HEK293 (cell line): Measurements from ENCODE around the gene TMEM203.

Experiments
- CTCF ChIA-PET: fragments of 350-600 bp; formaldehyde crosslinking; extraction: SDS; loops from one replicate; lab custom pipeline; 2021; ENCODE audit warnings: antibody characterized with exemption; lab: Yijun Ruan, JAX
- POLR2A ChIA-PET: fragments of 300-600 bp; formaldehyde crosslinking; extraction: SDS; loops from one replicate; lab custom pipeline; 2020; ENCODE audit warnings: antibody characterized with exemption, inconsistent platforms; lab: Yijun Ruan, JAX
- H3K27ac ChIP-seq: fragments of 200-500 bp; sonication (Bioruptor generic); 2 replicates; pipeline ENCODE4 v1.5.1; 2014; ENCODE audit warnings: low read depth, low read length, control low read depth, inconsistent platforms; ENCODE audit errors: extremely low read depth
- H3K36me3 ChIP-seq, 2 experiments: fragments of 200-500 bp in 1 of 2; sonication (Bioruptor generic) in 1 of 2; 1 replicate in 1 of 2; 2 replicates in 1 of 2; pipeline ENCODE4 v1.5.1; 2014 to 2017; ENCODE audit warnings: inconsistent platforms in 2 of 2, low read length in 2 of 2; ENCODE audit not compliant: control insufficient read depth in 2 of 2, insufficient read depth in 1 of 2
- H3K4me1 ChIP-seq: fragments of 200-500 bp; sonication (Bioruptor generic); 2 replicates; pipeline ENCODE4 v1.5.1; 2014; ENCODE audit warnings: mild to moderate bottlenecking, low read length, inconsistent platforms; ENCODE audit not compliant: control insufficient read depth, insufficient read depth
- H3K4me3 ChIP-seq: 2 replicates; pipeline ENCODE4 v1.5.1; 2011; ENCODE audit warnings: low read depth, mild to moderate bottlenecking, control low read depth, low read length, moderate library complexity
- H3K9me3 ChIP-seq: fragments of 200-500 bp; sonication (Bioruptor generic); 2 replicates; pipeline ENCODE4 v1.5.1; 2014; ENCODE audit warnings: low read depth, low read length, inconsistent platforms; ENCODE audit not compliant: control insufficient read depth, insufficient read depth
- BCL11A ChIP-seq: fragments of 450-650 bp; formaldehyde crosslinking; IDR thresholded peaks from 2 replicates; pipeline ENCODE4 v1.5.1; 2016; ENCODE audit warnings: low read depth, missing biosample characterization, missing genetic modification characterization
- GFI1B ChIP-seq: fragments of 450-650 bp; formaldehyde crosslinking; IDR thresholded peaks from 2 replicates; pipeline ENCODE4 v1.5.1; 2016; ENCODE audit warnings: missing biosample characterization, missing genetic modification characterization
- GLIS1 ChIP-seq: fragments of 450-650 bp; formaldehyde crosslinking; IDR thresholded peaks from 2 replicates; pipeline ENCODE4 v1.5.1; 2016; ENCODE audit warnings: missing biosample characterization, missing genetic modification characterization
- KLF1 ChIP-seq: fragments of 450-650 bp; formaldehyde crosslinking; IDR thresholded peaks from 2 replicates; pipeline ENCODE4 v1.5.1; 2016; ENCODE audit warnings: missing biosample characterization, missing genetic modification characterization
- PATZ1 ChIP-seq: fragments of 450-650 bp; formaldehyde crosslinking; IDR thresholded peaks from 2 replicates; pipeline ENCODE4 v1.5.1; 2016; ENCODE audit warnings: missing biosample characterization, missing genetic modification characterization
- SETDB1 ChIP-seq: IDR thresholded peaks from one replicate; pipeline ENCODE4 v1.6.1; 2017; ENCODE audit warnings: mild to moderate bottlenecking, low read length, moderate library complexity, mixed read lengths; ENCODE audit not compliant: insufficient read length
- ZBTB10 ChIP-seq: fragments of 450-650 bp; formaldehyde crosslinking; IDR thresholded peaks from 2 replicates; pipeline ENCODE4 v1.5.1; 2016; ENCODE audit warnings: missing biosample characterization, missing genetic modification characterization
- ZBTB26 ChIP-seq: fragments of 450-650 bp; formaldehyde crosslinking; optimal IDR thresholded peaks from 2 replicates; pipeline ENCODE3; 2016; ENCODE audit warnings: missing biosample characterization, mild to moderate bottlenecking, missing genetic modification characterization
- ZEB2 ChIP-seq: fragments of 450-650 bp; formaldehyde crosslinking; IDR thresholded peaks from 2 replicates; pipeline ENCODE4 v1.5.1; 2016; ENCODE audit warnings: missing biosample characterization, missing genetic modification characterization
- ZFP69B ChIP-seq: fragments of 450-650 bp; formaldehyde crosslinking; IDR thresholded peaks from 2 replicates; pipeline ENCODE4 v1.5.1; 2016; ENCODE audit warnings: missing biosample characterization, missing genetic modification characterization
- ZNF10 ChIP-seq: fragments of 450-650 bp; formaldehyde crosslinking; IDR thresholded peaks from 2 replicates; pipeline ENCODE4 v1.5.1; 2017; ENCODE audit warnings: missing biosample characterization, missing genetic modification characterization
- ZNF335 ChIP-seq: fragments of 450-650 bp; formaldehyde crosslinking; conservative IDR thresholded peaks from 2 replicates; pipeline ENCODE4 v1.5.1; 2016; ENCODE audit warnings: missing biosample characterization, missing genetic modification characterization
- ZNF366 ChIP-seq: fragments of 450-650 bp; formaldehyde crosslinking; conservative IDR thresholded peaks from 2 replicates; pipeline ENCODE4 v1.5.1; 2016; ENCODE audit warnings: missing biosample characterization, missing genetic modification characterization
- ZNF510 ChIP-seq: fragments of 450-650 bp; formaldehyde crosslinking; IDR thresholded peaks from 2 replicates; pipeline ENCODE4 v1.5.1; 2018; ENCODE audit warnings: mild to moderate bottlenecking, missing genetic modification characterization, missing biosample characterization; ENCODE audit not compliant: insufficient replicate concordance
- ZNF600 ChIP-seq: fragments of 450-650 bp; formaldehyde crosslinking; IDR thresholded peaks from 2 replicates; pipeline ENCODE4 v1.5.1; 2016; ENCODE audit warnings: missing biosample characterization, missing genetic modification characterization
- ZNF692 ChIP-seq: fragments of 450-650 bp; formaldehyde crosslinking; IDR thresholded peaks from 2 replicates; pipeline ENCODE4 v1.5.1; 2016; ENCODE audit warnings: missing biosample characterization, missing genetic modification characterization
- ZXDB ChIP-seq: fragments of 450-650 bp; formaldehyde crosslinking; IDR thresholded peaks from 2 replicates; pipeline ENCODE4 v1.5.1; 2016; ENCODE audit warnings: missing biosample characterization, missing genetic modification characterization

TMEM203 gene

GRCh38 chr9:137201205-137201868 is 4.1 kb downstream of the TMEM203 start:
- CTCF ChIA-PET = interaction anchor here (0.6 to 1.1 kb wide), 6 partner anchors 12 to 413 kb away, joined by 3 to 5 read pairs (median 3); partner anchors contain the start of genes ANAPC2, RNF224 and SSNA1
- H3K27ac ChIP-seq = peak overlapping the region; percentile 35; the same call in 1 of the 2 replicates

More at GRCh38 chr9:137201205-137201868, 4.1 kb downstream of the TMEM203 start:
- TF ChIP-seq ZEB2 (tag by site-specific recombination) = 0 out of 2 replicates have a peak, but pooled peaks have one; percentile 73
- TF ChIP-seq ZNF510 (tag by site-specific recombination) = no peak
- TF ChIP-seq ZNF366 = 0 out of 2 replicates have a peak, but pooled peaks have one; percentile 18
- peak; percentile 65; the same call in 1 of the 2 replicates for TF ChIP-seq ZFP69B
- TF ChIP-seq KLF1 (tag by site-specific recombination) = 0 out of 2 replicates have a peak, but pooled peaks have one; percentile 6
- TF ChIP-seq ZNF10 (tag by site-specific recombination) = peak; percentile 43; the same call in 1 of the 2 replicates
- no peak for TF ChIP-seq GFI1B (tag by site-specific recombination)
- TF ChIP-seq PATZ1 (tag by site-specific recombination) = 0 out of 2 replicates have a peak, but pooled peaks have one; percentile 14
- TF ChIP-seq SETDB1 = no peak
- TF ChIP-seq ZNF335 (tag by site-specific recombination) = peak; percentile 99
- TF ChIP-seq ZBTB10 = peak; percentile 31; the same call in 1 of the 2 replicates
- TF ChIP-seq BCL11A = 0 out of 2 replicates have a peak, but pooled peaks have one; percentile 10
- no peak; the same call in 1 of the 2 replicates for TF ChIP-seq GLIS1 (tag by site-specific recombination)
- TF ChIP-seq ZBTB26 (tag by site-specific recombination) = peak; percentile 36
- 0 out of 2 replicates have a peak, but pooled peaks have one; percentile 7 for TF ChIP-seq ZXDB (tag by site-specific recombination)
- peak; percentile 69; the same call in 1 of the 2 replicates for TF ChIP-seq ZNF692 (tag by site-specific recombination)
- TF ChIP-seq ZNF600 (tag by site-specific recombination) = 0 out of 2 replicates have a peak, but pooled peaks have one; percentile 5
- H3K9me3 ChIP-seq = no peaks in the 10 kb centered on the region
- H3K4me1 ChIP-seq = peaks cover 9% of the 10 kb centered on the region
- peak overlapping the region; percentile 86 for H3K4me3 ChIP-seq
- H3K36me3 ChIP-seq = peaks cover 0 to 3% of the 10 kb centered on the region in 2 experiments; a peak in 1 of 3 replicates
- POLR2A ChIA-PET = interaction anchor here (0.6 to 16.6 kb wide), 31 partner anchors 8 to 529 kb away, joined by 3 to 304 read pairs (median 5); partner anchors contain the start of genes ANAPC2, CYSRT1, GRIN1 and MAN1B1
